NOMO-1 treated with dmso at 0.1 percent for 144 hours (cell line): ENCODE results near the gene KIAA1217.

Experiments used
- DNase-seq: peaks from one replicate; lab custom pipeline; 2025; ENCODE audit not compliant: unreplicated experiment; lab: John Stamatoyannopoulos, UW

KIAA1217 gene

GRCh38 chr10:24571870-24572450 is 363.0 kb downstream of the KIAA1217 start:
- no peak for DNase-seq

- no peak for DNase-seq
Measured at GRCh38 chr10:24574161-24574560, 365.2 kb downstream of the KIAA1217 start.

GRCh38 chr10:24574578-24575155 is 365.7 kb downstream of the KIAA1217 start:
- DNase-seq = no peak

- DNase-seq = no peak
Measured at GRCh38 chr10:24575481-24576002, 366.6 kb downstream of the KIAA1217 start.

- DNase-seq = no peak
Measured at GRCh38 chr10:24579448-24579847, 370.5 kb downstream of the KIAA1217 start.

- DNase-seq = no peak
Measured at GRCh38 chr10:24579906-24580305, 371.0 kb downstream of the KIAA1217 start.

- DNase-seq = no peak
Measured at GRCh38 chr10:24589265-24589664, 380.3 kb downstream of the KIAA1217 start.

- DNase-seq = no peak
Measured at GRCh38 chr10:24590697-24591457, 381.9 kb downstream of the KIAA1217 start.

- DNase-seq = no peak
Measured at GRCh38 chr10:24596217-24596930, 387.4 kb downstream of the KIAA1217 start.

GRCh38 chr10:24597426-24597825 is 388.5 kb downstream of the KIAA1217 start:
- no peak for DNase-seq
